ENCODE data around the gene GTPBP3. TPM values are rescaled to one million over a fixed set of nuclear protein-coding genes. Genes with fewer than 3 reads are reported as not detected.

The GTPBP3 gene
- total RNA-seq, 2 donors from 2014 or later = 6.0 to 16.8 TPM

DNA sequence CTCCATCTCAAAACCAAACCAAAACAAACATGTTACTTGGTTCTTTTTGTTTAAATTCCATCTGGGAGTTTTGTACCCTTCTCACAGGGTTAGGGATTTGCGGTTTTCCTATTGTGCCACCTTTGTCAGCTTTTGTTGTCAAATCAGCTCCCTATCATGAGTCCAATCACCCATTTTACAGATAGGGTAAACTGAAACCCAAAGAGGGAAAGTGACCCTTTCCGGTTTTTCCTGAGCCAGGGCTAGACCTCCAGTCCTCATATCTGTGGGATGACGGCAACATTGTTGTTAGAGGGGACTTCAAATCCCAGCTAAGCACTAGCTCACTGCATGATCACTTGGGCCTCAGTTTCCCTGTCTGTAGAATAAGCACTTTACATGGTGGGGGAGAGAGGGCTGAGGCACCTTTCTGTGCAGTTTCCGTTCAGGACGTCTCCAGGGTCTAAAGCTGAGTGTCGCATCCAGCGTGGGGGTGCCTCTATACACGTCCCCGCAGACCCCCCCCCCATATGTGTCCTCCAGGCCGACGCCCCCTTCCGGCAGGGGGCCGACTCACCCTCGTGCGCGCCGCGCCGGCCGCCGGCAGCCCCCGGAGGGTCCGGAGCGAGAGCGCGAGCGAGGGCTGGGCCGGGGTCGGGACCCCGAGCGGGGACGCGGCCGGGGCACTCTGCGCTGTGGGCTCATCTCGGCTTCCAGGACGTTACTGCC, 52.8 kb downstream of the GTPBP3 start:
- Histone ChIP-seq H3K27me3 (no peaks in the 10 kb centered on the region), H3K4me3 (peak overlapping the region; percentile 33 to 60), H3K9me3 (peaks cover 0 to 8% of the 10 kb centered on the region in 2 donors), H3K27ac (peak overlapping the region in 1 of 2 donors; percentile 35), H3K36me3 (no peaks in the 10 kb centered on the region), H3K4me1 (peaks cover 0 to 35% of the 10 kb centered on the region in 2 donors)
- DNase-seq (ENCODE audit: low spot score) = no peak
- TF ChIP-seq, protein P1, sequence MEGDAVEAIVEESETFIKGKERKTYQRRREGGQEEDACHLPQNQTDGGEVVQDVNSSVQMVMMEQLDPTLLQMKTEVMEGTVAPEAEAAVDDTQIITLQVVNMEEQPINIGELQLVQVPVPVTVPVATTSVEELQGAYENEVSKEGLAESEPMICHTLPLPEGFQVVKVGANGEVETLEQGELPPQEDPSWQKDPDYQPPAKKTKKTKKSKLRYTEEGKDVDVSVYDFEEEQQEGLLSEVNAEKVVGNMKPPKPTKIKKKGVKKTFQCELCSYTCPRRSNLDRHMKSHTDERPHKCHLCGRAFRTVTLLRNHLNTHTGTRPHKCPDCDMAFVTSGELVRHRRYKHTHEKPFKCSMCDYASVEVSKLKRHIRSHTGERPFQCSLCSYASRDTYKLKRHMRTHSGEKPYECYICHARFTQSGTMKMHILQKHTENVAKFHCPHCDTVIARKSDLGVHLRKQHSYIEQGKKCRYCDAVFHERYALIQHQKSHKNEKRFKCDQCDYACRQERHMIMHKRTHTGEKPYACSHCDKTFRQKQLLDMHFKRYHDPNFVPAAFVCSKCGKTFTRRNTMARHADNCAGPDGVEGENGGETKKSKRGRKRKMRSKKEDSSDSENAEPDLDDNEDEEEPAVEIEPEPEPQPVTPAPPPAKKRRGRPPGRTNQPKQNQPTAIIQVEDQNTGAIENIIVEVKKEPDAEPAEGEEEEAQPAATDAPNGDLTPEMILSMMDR (IDR thresholded peaks at IDR 0.05) = no peak

DNA sequence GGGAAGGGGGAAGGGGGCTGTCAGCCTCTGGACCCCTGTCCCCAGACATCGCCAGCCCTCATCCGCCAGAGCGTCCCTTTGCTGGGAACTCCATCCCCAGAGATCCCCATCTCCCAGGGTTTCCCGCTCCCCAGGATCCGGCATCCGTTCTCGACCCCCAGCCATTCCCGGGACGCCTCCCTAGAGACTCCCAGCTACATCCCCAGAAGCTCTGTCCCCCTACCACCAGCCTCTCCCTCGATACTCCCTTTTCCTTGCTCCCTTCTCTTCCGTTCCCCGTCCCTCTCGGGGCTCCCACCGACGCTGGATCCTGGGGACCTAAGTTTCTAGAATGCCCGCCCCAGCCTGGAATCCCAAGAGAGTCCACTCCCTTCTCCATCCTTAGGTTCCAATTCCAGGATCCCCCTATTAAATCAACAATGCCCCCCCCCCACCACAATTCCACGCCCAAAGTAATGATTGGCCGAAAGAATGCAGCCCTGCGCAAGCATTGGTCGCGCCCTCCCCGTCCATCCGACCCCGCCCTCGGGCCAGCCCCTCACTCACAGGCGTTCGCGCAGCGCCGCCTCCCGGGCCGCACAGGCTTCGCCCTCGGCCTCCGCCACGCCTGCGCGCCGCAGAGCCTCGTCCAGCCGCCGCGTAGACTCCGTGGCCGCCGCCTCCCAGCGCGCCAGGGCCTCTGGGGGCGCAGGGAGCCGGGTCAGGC, 53.5 kb downstream of the GTPBP3 start:
- Histone ChIP-seq H3K4me1 (peaks cover 0 to 32% of the 10 kb centered on the region in 2 donors), H3K9me3 (peaks cover 0 to 8% of the 10 kb centered on the region in 2 donors), H3K36me3 (no peaks in the 10 kb centered on the region), H3K4me3 (peak overlapping the region; percentile 33 to 60), H3K27ac (peak overlapping the region in 1 of 2 donors; percentile 35), H3K27me3 (no peaks in the 10 kb centered on the region)
- TF ChIP-seq, protein P1 (IDR thresholded peaks at IDR 0.05) = peak; percentile 61 to 91
- peak; percentile 87 for DNase-seq (ENCODE audit: low spot score)

DNA sequence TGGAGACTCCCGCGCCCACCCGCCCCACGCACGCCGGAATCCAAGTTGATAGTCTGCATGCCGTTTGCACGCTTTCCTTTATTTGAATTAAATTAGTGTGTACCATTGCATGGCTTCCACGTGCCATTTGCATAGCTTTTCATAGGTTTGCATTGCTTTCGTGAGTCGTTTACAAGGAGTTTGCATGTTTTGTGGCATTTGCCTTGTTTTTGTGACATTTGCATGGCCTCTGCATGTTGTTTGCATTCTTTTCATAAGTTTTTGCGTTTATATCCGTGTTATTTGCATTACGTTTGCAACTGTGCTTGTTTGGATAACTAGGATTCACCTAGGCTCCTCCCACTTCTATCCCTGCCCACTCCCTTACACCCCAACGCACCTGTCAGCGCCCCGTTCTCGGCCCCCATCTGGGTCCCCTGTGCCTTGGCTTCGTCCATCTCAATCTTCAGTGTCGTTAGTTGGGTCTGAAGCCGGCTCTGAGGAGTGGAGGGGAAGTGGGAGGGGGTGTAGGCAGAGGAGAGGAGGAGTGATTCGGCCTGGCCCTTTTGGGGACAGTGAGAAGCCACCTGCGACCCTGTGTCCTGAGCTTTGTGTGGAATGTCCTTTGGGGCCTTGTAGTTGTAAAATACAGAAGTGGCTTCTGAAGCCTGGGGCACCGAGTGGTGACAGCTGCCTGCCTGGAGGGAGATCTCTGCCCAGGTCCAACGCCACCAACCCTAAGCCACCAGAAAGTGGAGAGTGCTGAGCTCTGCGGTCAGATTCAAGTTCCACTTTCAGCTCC, 54.2 kb downstream of the GTPBP3 start:
- H3K4me3 ChIP-seq = peak overlapping the region in 1 of 2 donors; percentile 60
- H3K36me3 ChIP-seq = no peaks in the 10 kb centered on the region
- no peak for DNase-seq (ENCODE audit: low spot score)
- no peaks in the 10 kb centered on the region for H3K27me3 ChIP-seq
- peaks cover 0 to 8% of the 10 kb centered on the region in 2 donors for H3K9me3 ChIP-seq
- H3K4me1 ChIP-seq = peaks cover 0 to 29% of the 10 kb centered on the region in 2 donors
- TF ChIP-seq, protein P1 (IDR thresholded peaks at IDR 0.05) = peak in 1 of 2 donors; percentile 26
- H3K27ac ChIP-seq = no peak overlapping the region

Other genes starting within 250 kb of the GTPBP3 start
- gene USE1, start 122.2 kb upstream of the GTPBP3 start, total RNA-seq = 10 to 100 TPM; 17.5 to 18.4 TPM
- 1 to 10 TPM; 5.9 to 8.2 TPM for gene OCEL1, start 111.3 kb upstream of the GTPBP3 start, total RNA-seq
- gene NR2F6, start 91.6 kb upstream of the GTPBP3 start, total RNA-seq = 10 to 100 TPM; 63.6 to 69.7 TPM
- 1 to 10 TPM; 4.3 to 6.6 TPM for gene USHBP1, start 72.8 kb upstream of the GTPBP3 start, total RNA-seq
- 10 to 100 TPM; 67.9 to 71.7 TPM for gene BABAM1, start 70.1 kb upstream of the GTPBP3 start, total RNA-seq
- under 1 TPM in 1 of 2 donors, not detected in 1; 0.51 TPM for gene ANKLE1, start 55.7 kb upstream of the GTPBP3 start, total RNA-seq
- 10 to 100 TPM; 11.8 to 15.8 TPM for gene ABHD8, start 34.1 kb upstream of the GTPBP3 start, total RNA-seq
- gene MRPL34, start 31.7 kb upstream of the GTPBP3 start, total RNA-seq = 100 to 1,000 TPM; 203 to 254 TPM
- gene DDA1, start 28.0 kb upstream of the GTPBP3 start, total RNA-seq = 10 to 100 TPM; 22.2 to 40.1 TPM
- gene ANO8, start 2.7 kb upstream of the GTPBP3 start, total RNA-seq = 1 to 10 TPM; 4.2 to 5.2 TPM
- 10 to 100 TPM; 48.3 to 83.7 TPM for gene PLVAP, start 39.8 kb downstream of the GTPBP3 start, total RNA-seq
- not detected for gene CCDC194, start 56.6 kb downstream of the GTPBP3 start, total RNA-seq
- 10 to 100 TPM; 32.1 to 35.3 TPM for gene BST2, start 68.1 kb downstream of the GTPBP3 start, total RNA-seq
- 10 to 100 TPM; 24.8 to 39.0 TPM for gene MVB12A, start 82.5 kb downstream of the GTPBP3 start, total RNA-seq
- gene TMEM221, start 111.1 kb downstream of the GTPBP3 start, total RNA-seq = under 1 TPM; 0.30 to 0.51 TPM
- gene NXNL1, start 123.4 kb downstream of the GTPBP3 start, total RNA-seq = not detected
- 10 to 100 TPM; 31.2 to 65.6 TPM for gene SLC27A1, start 133.0 kb downstream of the GTPBP3 start, total RNA-seq
- 10 to 100 TPM; 20.4 to 35.9 TPM for gene PGLS, start 174.1 kb downstream of the GTPBP3 start, total RNA-seq
- gene COLGALT1, start 218.1 kb downstream of the GTPBP3 start, total RNA-seq = 10 to 100 TPM; 28.3 to 30.8 TPM